ENCODE measurements around the gene ZDHHC14. TPM values are rescaled to one million over a fixed set of nuclear protein-coding genes. Genes with fewer than 3 reads are reported as not detected.

ZDHHC14 gene
- total RNA-seq, 2 experiments from 2014 or later = 1.1 to 1.2 TPM

GRCh38 chr6:157620944-157621343, 240.0 kb downstream of the ZDHHC14 start:
- Mint-ChIP-seq H3K36me3 (ENCODE audit: low read depth) (peaks cover 3% of the 10 kb centered on the region), H3K27ac (no peak overlapping the region), H3K27me3 (ENCODE audit: low read depth) (no peaks in the 10 kb centered on the region), H3K9me3 (peaks cover 4% of the 10 kb centered on the region), H3K4me1 (ENCODE audit: low read depth) (no peaks in the 10 kb centered on the region), H3K4me3 (no peak overlapping the region)
- CTCF ChIA-PET = no interaction called here
- DNase-seq = no peak
- intact Hi-C loops (cut with micrococcal nuclease) = no loop called here

DNA sequence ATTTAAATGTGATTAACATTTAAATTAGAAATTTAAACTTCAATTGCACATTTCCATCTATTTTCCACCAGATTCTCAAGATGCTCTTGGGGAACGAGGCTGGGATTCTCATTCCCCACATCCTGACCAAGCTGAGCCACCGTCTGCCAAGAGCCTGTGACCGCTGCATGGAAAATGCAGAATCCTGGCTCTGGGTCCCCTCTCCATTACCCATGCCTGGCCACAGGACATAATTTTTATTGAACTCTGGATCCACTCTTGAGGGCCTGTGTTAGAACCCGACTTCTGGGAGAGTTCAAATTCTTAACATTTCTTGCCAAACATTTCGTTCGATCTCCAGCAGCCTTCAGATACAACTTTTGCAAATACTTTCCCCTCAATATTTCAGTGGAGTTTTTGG, 240.4 kb downstream of the ZDHHC14 start:
- Mint-ChIP-seq H3K9me3 (peaks cover 4% of the 10 kb centered on the region), H3K4me3 (no peak overlapping the region), H3K36me3 (ENCODE audit: low read depth) (peaks cover 3% of the 10 kb centered on the region), H3K27ac (no peak overlapping the region), H3K27me3 (ENCODE audit: low read depth) (no peaks in the 10 kb centered on the region), H3K4me1 (ENCODE audit: low read depth) (no peaks in the 10 kb centered on the region)
- DNase-seq = no peak
- intact Hi-C loops (cut with micrococcal nuclease) = no loop called here
- CTCF ChIA-PET = interaction anchor here (0.6 kb wide), 1 partner anchor 200 kb away, joined by 4 read pairs; no protein-coding TSS in a partner anchor

GRCh38 chr6:157622427-157622826, 241.4 kb downstream of the ZDHHC14 start:
- Mint-ChIP-seq H3K4me1 (ENCODE audit: low read depth) (no peaks in the 10 kb centered on the region), H3K27ac (no peak overlapping the region), H3K9me3 (peaks cover 4% of the 10 kb centered on the region), H3K4me3 (no peak overlapping the region), H3K36me3 (ENCODE audit: low read depth) (peaks cover 3% of the 10 kb centered on the region), H3K27me3 (ENCODE audit: low read depth) (no peaks in the 10 kb centered on the region)
- DNase-seq = no peak
- CTCF ChIA-PET = interaction anchor here (0.6 to 1.1 kb wide), 2 partner anchors 22 to 530 kb away, joined by 3 read pairs; no protein-coding TSS in a partner anchor
- intact Hi-C loops (cut with micrococcal nuclease) = no loop called here

GRCh38 chr6:157625111-157625510, 244.1 kb downstream of the ZDHHC14 start:
- Mint-ChIP-seq H3K36me3 (ENCODE audit: low read depth) (peaks cover 3% of the 10 kb centered on the region), H3K27me3 (ENCODE audit: low read depth) (no peaks in the 10 kb centered on the region), H3K9me3 (peaks cover 4% of the 10 kb centered on the region), H3K4me1 (ENCODE audit: low read depth) (peaks cover 5% of the 10 kb centered on the region), H3K27ac (no peak overlapping the region), H3K4me3 (no peak overlapping the region)
- intact Hi-C loops (cut with micrococcal nuclease) = no loop called here
- CTCF ChIA-PET = no interaction called here
- no peak for DNase-seq

GRCh38 chr6:157625764-157626163, 244.8 kb downstream of the ZDHHC14 start:
- no peak for DNase-seq
- H3K27ac Mint-ChIP-seq = no peak overlapping the region
- H3K27me3 Mint-ChIP-seq (ENCODE audit: low read depth) = no peaks in the 10 kb centered on the region
- peaks cover 5% of the 10 kb centered on the region for H3K4me1 Mint-ChIP-seq (ENCODE audit: low read depth)
- no peak overlapping the region for H3K4me3 Mint-ChIP-seq
- peaks cover 4% of the 10 kb centered on the region for H3K9me3 Mint-ChIP-seq
- intact Hi-C loops (cut with micrococcal nuclease) = no loop called here
- CTCF ChIA-PET = interaction anchor here (1.2 kb wide), 1 partner anchor 47 kb away, joined by 3 read pairs; no protein-coding TSS in a partner anchor
- H3K36me3 Mint-ChIP-seq (ENCODE audit: low read depth) = peaks cover 3% of the 10 kb centered on the region

- no peaks in the 10 kb centered on the region for H3K27me3 Mint-ChIP-seq (ENCODE audit: low read depth)
- H3K4me3 Mint-ChIP-seq = no peak overlapping the region
- H3K27ac Mint-ChIP-seq = no peak overlapping the region
- CTCF ChIA-PET = interaction anchor here (1.2 kb wide), 1 partner anchor 40 kb away, joined by 3 read pairs; no protein-coding TSS in a partner anchor
- peaks cover 4% of the 10 kb centered on the region for H3K9me3 Mint-ChIP-seq
- peaks cover 3% of the 10 kb centered on the region for H3K36me3 Mint-ChIP-seq (ENCODE audit: low read depth)
- DNase-seq = no peak
- H3K4me1 Mint-ChIP-seq (ENCODE audit: low read depth) = peaks cover 5% of the 10 kb centered on the region
- intact Hi-C loops (cut with micrococcal nuclease) = no loop called here
Observed at GRCh38 chr6:157627195-157627966, 246.4 kb downstream of the ZDHHC14 start.

- DNase-seq = no peak
- Mint-ChIP-seq H3K27ac (no peak overlapping the region), H3K27me3 (ENCODE audit: low read depth) (no peaks in the 10 kb centered on the region), H3K36me3 (ENCODE audit: low read depth) (no peaks in the 10 kb centered on the region), H3K4me3 (no peak overlapping the region), H3K9me3 (no peaks in the 10 kb centered on the region), H3K4me1 (ENCODE audit: low read depth) (peaks cover 5% of the 10 kb centered on the region)
- CTCF ChIA-PET = no interaction called here
- intact Hi-C loops (cut with micrococcal nuclease) = no loop called here
Observed at GRCh38 chr6:157628463-157628862, 247.5 kb downstream of the ZDHHC14 start.

DNA sequence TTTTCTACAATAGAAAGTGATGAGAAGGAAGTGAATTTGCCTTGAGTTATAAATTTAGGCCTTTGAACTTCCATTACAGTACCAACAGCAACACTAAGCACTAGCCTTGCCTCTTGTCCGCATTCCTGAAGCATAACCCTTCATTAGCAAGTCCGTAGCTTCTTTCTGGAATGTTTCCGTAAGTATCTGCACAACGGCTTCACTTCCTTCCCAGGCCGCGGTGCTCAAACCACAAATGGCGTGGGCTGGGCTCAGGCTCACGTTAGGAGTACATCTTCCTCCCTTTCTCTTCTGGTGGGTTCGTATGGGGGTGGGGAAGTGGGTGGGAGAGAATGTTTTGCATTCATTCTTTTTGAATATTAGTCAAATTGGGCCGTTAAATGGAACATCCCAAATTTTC, 248.2 kb downstream of the ZDHHC14 start:
- Mint-ChIP-seq H3K27ac (no peak overlapping the region), H3K27me3 (ENCODE audit: low read depth) (no peaks in the 10 kb centered on the region), H3K4me1 (ENCODE audit: low read depth) (peaks cover 5% of the 10 kb centered on the region), H3K36me3 (ENCODE audit: low read depth) (no peaks in the 10 kb centered on the region), H3K9me3 (no peaks in the 10 kb centered on the region), H3K4me3 (no peak overlapping the region)
- CTCF ChIA-PET = no interaction called here
- intact Hi-C loops (cut with micrococcal nuclease) = no loop called here
- DNase-seq = peak; percentile 15

DNA sequence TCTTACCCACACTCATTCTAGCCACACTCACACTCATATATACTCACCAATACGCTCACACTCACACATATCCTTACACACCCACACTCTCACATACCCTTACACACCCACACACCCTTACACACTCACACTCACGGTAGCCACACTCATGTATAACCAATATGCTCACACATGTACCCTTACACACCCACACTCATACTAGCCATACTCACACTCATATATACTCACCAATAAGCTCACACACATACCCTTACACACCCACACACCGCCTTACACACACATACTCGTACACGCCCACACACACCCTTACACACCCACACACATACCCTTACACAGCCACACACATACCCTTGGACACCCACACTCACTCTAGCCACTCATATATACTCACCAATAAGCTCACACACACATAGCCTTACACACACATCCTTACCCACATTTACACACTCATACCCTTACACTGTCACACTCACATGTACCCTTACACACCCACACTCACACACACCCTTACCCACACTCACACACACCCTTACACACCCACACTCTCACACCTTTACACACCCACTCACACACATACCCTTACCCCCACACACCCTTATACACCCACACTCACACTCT, 249.6 kb downstream of the ZDHHC14 start:
- CTCF ChIA-PET = no interaction called here
- peaks cover 5% of the 10 kb centered on the region for H3K4me1 Mint-ChIP-seq (ENCODE audit: low read depth)
- H3K36me3 Mint-ChIP-seq (ENCODE audit: low read depth) = no peaks in the 10 kb centered on the region
- H3K9me3 Mint-ChIP-seq = no peaks in the 10 kb centered on the region
- no peak for DNase-seq
- no peak overlapping the region for H3K27ac Mint-ChIP-seq
- no peak overlapping the region for H3K4me3 Mint-ChIP-seq
- intact Hi-C loops (cut with micrococcal nuclease) = no loop called here
- H3K27me3 Mint-ChIP-seq (ENCODE audit: low read depth) = no peaks in the 10 kb centered on the region

GRCh38 chr6:157631412-157631811, 250.4 kb downstream of the ZDHHC14 start:
- intact Hi-C loops (cut with micrococcal nuclease) = no loop called here
- Mint-ChIP-seq H3K4me1 (ENCODE audit: low read depth) (peaks cover 5% of the 10 kb centered on the region), H3K9me3 (no peaks in the 10 kb centered on the region), H3K36me3 (ENCODE audit: low read depth) (no peaks in the 10 kb centered on the region), H3K4me3 (no peak overlapping the region), H3K27me3 (ENCODE audit: low read depth) (no peaks in the 10 kb centered on the region), H3K27ac (no peak overlapping the region)
- DNase-seq = no peak
- CTCF ChIA-PET = interaction anchor here (0.9 kb wide), 1 partner anchor 563 kb away, joined by 3 read pairs; no protein-coding TSS in a partner anchor

GRCh38 chr6:157631838-157632614, 251.0 kb downstream of the ZDHHC14 start:
- CTCF ChIA-PET = interaction anchor here (0.9 kb wide), 1 partner anchor 564 kb away, joined by 3 read pairs; no protein-coding TSS in a partner anchor
- Mint-ChIP-seq H3K4me1 (ENCODE audit: low read depth) (peaks cover 5% of the 10 kb centered on the region), H3K36me3 (ENCODE audit: low read depth) (no peaks in the 10 kb centered on the region), H3K27me3 (ENCODE audit: low read depth) (no peaks in the 10 kb centered on the region), H3K4me3 (no peak overlapping the region), H3K27ac (no peak overlapping the region), H3K9me3 (no peaks in the 10 kb centered on the region)
- intact Hi-C loops (cut with micrococcal nuclease) = no loop called here
- no peak for DNase-seq

DNA sequence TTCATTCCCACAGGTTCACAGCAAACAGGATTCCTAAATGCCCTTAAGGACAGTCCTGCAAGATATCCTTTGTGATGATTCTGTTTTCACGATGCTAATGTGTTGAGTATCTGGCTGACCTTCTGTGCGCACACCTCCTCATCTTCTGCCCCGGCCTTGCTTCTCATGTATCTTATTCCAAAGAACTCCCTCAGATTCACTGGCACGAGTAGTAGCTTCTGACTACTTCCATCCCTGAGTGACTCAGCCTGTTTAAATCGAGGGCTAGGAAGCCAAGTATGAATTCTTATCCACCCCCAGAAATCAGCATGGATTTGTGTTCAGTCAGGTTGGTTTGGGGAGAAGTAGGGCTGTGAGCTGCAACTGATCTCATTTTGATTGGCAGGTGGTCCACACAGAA, 251.8 kb downstream of the ZDHHC14 start:
- Mint-ChIP-seq H3K4me1 (ENCODE audit: low read depth) (peaks cover 5% of the 10 kb centered on the region), H3K4me3 (no peak overlapping the region), H3K27ac (no peak overlapping the region), H3K27me3 (ENCODE audit: low read depth) (no peaks in the 10 kb centered on the region), H3K9me3 (no peaks in the 10 kb centered on the region), H3K36me3 (ENCODE audit: low read depth) (no peaks in the 10 kb centered on the region)
- no peak for DNase-seq
- CTCF ChIA-PET = no interaction called here
- intact Hi-C loops (cut with micrococcal nuclease) = no loop called here
